Measurements from ENCODE around the gene KRTAP10-8.

- no peak for TF ChIP-seq CTCF (IDR thresholded peaks at IDR 0.05)
- no peak for TF ChIP-seq POLR2A (IDR thresholded peaks at IDR 0.05)
- no peak for TF ChIP-seq EP300 (IDR thresholded peaks at IDR 0.05)
These were observed 31.9 kb downstream of the KRTAP10-8 start for GRCh38 chr21:44643741-44644310.
